Measurements from ENCODE around the gene TFPI2.
"Not testable (repeated sequence)": the region's sequence is repeated elsewhere in the genome, so short reads cannot be mapped to it uniquely, and the experiment has no call there.

Gene TFPI2, protein sequence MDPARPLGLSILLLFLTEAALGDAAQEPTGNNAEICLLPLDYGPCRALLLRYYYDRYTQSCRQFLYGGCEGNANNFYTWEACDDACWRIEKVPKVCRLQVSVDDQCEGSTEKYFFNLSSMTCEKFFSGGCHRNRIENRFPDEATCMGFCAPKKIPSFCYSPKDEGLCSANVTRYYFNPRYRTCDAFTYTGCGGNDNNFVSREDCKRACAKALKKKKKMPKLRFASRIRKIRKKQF

GRCh38 chr7:93890464-93891068 lies at the start of gene TFPI2:
Gene TFPI2 (minus strand): TSS chr7:93890753. CDS start chr7:93890678, 75 bp downstream.
- peak; percentile 44 for DNase-seq

DNA sequence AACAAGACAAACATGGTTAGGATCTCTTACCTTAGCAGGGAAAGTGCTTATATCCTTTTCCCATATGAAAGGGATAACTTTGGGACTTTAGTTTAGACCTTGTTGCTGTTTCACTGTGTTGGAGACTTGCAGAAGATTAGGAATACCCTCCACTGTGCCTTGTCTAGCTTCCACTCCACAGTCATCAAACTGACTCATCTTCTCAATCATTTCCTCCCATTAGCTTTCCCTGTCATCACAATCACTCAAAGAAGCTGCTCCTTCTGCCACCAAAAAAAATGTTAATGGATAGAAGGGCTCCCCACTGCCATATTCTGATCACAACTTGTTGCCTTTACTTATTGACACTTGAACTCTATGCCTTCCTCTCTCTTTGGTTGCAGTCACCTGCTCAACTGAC lies 47.7 kb upstream of the TFPI2 start:
- no peak for DNase-seq

DNA sequence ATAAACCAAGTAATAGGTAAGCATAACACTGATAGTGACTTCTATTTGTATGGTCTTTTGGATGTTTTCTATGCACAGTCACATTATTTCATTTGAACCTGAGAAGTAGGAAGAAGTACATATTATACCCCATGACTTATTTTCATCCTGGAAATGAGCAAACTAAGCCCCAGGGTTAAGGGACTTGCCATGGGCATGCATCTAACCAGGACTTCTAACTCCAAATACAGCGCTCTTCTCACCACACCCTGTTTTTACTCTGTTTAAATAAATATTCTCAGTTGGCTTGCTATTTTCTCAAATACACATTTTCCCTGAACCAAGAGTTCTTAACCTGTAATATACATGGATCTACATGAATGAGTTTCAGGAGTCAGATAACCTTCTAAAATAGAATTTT lies 47.3 kb upstream of the TFPI2 start:
- DNase-seq: no peak

DNA sequence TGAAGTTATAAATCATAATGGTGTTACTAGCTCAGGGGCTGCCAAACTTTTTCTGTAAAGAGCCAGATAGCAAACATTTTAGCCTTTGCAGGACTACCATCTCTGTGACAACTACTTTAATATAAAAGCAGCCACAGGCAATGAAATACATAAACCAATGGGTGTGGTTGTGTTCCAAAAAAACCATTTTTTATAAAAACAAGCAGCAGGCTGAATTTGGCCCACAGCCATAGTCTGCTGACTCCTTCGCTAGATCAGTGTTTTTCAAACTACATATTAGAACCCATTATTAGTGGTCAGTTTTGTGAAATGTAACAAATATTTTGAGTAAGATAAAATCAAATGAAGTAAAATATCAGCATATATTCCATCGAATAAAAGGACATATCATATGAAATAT lies 44.5 kb upstream of the TFPI2 start:
- DNase-seq: no peak

DNA sequence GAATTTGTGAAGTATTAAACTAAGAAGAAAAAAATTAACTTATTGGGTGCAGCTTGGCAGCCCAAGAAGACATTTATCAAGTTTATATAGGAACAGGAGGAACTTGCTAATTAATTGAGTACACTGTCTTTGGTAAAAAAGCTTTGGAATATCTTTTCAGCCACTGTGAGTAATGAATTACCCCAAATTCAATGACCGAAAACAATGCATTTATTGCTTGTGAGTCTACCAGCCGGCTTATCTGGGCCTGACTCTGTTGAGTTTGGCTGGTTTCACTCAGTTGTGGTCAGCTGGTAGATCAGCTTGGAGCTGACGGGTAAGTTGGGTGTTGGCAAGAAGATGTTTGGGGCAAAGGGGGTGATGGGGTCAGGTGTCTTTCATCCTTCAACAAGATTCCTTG lies 42.6 kb upstream of the TFPI2 start:
- no peak for DNase-seq

DNA sequence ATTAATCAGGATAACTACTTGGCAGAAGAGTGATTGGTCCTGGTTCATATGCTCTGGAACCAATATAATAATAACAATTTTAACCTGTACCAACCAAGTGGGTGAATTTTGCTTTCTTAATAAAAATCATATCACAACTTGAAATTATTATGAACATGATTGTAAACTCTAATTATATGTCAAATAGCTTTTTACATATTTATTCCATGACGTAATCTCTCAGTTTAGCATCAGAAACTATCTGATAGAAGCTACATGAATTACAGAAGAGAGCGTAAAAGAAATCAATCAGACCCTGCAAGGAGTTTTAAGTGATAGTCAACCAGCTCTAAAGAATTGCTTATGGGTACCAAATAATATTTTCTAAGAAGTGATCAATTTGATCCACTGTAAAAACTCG lies 41.1 kb upstream of the TFPI2 start:
- no peak for DNase-seq

DNA sequence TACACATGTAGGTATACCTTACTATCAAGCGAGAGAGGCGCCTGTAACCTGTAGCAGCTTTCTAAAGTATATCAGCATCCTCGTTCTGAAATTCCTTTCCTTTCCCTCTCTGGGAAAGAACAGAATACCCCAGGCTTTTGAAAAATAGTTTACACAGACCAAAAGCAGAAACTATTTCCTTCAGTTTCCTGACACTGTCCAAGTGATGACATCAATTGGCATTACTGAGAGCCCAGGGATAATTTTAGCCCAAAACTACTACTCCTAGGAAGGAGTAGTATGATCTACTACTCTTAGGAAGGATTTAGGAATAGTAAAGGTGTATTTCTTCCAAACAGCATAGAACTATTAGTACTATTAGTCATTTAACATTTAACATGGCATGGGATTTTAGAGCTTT lies 37.0 kb upstream of the TFPI2 start:
- DNase-seq: no peak

DNA sequence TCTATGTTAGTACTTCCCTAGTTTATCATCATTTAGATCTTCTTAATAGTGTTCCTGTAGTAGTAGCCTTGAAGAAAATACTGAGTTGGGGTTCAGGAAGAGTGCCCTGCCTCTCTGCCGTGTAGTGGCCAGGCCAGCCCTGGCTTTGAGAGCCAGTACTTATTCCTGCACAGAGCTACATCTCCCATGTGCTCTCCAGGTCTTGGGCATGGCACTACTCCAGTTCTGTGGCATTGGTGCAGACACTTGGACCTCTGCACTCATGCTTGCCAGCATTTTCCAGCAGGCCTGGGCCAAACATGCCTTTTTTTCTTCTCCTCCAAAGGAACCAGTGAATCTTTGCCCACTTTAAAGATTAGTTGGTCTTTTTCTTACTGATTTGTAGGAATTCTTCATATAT lies 36.2 kb upstream of the TFPI2 start:
- DNase-seq: no peak

DNA sequence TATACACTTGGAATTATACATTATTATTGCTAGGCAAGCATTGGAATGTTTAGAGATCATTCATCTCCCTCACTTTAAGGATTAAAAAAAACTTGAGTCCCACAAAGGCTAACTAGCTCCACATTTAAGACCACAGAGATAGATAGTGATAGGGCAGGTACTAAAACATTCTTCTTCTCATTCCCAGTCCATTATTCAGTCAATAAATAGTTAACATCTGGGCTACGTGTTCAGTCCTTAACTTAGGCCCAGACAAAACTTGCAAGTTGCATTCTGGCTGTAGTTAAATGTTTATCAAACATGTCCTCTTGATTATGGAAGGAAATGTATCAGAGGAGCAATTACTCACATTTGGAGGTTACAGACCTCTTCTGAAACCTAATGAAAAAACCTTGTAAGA lies 33.4 kb upstream of the TFPI2 start:
- DNase-seq: peak; percentile 61

DNA sequence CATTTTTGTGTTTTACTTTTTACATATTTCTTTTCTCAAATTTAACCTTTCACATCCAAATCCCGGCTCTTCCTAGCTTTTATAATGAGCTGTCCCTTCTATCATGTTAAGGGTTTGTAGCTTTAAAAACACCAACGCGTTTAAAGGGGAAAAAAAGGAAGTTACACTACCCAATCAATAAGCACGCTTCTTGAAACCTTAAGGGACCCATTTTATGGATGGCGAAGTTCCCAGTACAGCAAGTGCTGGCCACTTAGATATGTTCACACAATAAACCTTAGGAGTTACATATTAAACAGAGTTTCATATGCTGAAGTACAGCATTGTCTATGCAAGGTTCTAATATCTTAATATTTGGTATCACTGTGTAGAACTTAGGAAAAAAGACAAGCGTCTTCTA lies 32.7 kb upstream of the TFPI2 start:
- DNase-seq: no peak

DNA sequence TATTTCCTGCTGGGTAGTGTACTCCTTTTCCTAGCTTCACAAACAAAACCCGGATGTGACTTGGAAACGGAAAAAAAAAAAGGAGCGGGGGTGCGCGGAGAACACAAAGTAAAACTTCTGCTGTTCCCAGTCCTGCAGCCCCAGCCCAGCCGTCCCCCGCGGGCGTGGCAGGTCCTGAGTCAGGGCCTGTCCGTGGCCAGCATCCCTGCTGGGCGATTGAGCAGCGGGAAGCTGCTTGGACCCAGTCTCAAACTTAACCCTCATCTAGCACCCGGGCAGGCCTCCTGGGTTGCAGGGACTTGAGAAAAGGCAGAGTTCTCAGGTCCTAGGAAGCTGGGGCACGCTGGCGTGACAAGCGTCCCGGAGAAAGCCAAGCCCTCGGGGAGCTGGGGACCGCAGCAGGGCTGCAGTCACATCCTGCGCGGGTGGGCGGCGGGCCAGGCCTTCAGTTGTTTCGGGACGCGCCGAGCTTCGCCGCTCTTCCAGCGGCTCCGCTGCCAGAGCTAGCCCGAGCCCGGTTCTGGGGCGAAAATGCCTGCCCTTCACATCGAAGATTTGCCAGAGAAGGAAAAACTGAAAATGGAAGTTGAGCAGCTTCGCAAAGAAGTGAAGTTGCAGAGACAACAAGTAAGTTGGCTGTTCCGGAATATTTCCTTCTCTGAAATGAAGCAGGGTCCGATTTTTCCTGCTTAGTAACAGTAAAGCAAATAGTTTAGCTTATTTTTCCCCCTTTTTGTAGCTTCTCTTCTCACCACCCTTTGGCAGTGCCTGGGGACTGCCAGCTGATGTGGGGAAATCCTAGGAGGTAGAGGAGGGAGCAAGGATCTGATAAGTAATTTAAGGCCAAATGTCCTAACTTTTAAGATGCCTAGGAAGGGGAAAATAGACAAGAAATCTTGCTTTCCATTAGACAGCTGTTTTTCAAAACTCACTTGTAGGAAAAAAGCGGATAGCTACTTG lies 31.3 kb upstream of the TFPI2 start, which contains the start of gene GNG11:
Gene GNG11 (plus strand): TSS at position 129 of the 960 bp plus-strand sequence. CDS start 403 bp downstream, at position 532.
- peak; percentile 65 for DNase-seq

DNA sequence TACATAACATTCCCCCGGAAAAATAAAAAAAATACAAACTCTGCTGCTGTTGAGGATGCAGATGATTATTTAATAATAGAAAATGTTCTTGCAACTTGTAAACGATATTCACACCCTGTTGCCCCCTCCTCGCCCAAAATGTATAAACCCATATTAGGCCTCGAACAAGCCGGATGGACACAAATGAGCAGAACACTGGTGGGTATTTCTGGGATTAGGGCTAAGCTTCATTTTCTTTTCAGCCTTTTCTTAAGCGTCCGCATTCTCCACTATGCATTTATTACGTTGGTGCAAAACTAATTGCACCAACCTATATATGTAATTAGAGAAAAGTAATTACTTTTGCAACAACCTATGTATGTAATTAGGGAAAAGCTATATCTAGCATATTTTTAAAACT lies 30.6 kb upstream of the TFPI2 start:
- no peak for DNase-seq

- DNase-seq: no peak
Observed at GRCh38 chr7:93920496-93921182, 30.1 kb upstream of the TFPI2 start.

DNA sequence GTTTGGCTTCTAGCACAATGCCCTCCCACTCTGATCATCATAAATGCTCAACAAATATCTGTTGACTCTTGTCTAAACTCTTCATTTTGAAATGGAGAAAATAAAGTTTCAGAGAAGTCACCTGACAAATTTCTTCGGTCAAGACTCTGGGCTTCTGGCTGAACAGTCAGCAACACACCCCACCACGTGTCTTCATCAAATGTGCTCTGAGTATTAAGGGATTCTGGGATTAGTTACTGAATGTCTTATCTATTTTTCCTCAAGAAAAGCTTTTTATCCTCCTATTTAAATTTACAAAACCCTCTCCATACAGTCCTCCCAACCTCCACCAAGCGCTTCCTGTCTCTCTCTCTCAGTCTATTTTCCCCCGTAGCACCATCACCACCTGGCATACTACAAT lies 25.8 kb upstream of the TFPI2 start:
- DNase-seq: not testable (repeated sequence)

GRCh38 chr7:93915888-93916287 lies 25.3 kb upstream of the TFPI2 start:
- DNase-seq: not testable (repeated sequence)

DNA sequence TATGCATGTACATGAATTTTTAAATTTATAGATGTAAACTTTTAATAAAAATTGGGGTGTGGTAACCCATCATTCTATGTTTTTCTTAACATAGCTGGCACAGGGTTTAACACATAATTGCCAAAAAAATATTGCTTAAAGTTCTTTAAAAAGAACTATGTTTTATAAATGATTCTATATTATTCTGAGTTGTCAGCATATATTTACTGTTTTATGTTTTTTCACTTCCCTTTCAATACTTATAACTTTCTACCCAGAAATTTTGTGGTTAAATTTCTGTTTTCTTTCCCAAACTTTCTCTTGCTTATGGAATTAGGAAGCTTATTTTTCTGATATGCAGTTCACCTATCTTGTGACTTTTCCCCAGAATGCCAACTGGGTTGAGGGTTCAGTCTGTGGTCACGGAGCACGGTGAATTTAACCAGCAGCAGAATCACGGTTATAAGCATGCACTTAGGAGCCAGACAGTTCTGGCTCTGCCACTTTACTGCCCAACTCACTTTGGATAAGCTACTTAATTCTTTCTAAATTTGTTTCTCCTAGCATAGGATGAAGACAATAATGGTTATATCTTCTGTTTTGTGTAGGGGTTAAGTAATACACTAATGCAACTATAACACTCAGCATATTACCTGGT lies 24.8 kb upstream of the TFPI2 start:
- DNase-seq: not testable (repeated sequence)

DNA sequence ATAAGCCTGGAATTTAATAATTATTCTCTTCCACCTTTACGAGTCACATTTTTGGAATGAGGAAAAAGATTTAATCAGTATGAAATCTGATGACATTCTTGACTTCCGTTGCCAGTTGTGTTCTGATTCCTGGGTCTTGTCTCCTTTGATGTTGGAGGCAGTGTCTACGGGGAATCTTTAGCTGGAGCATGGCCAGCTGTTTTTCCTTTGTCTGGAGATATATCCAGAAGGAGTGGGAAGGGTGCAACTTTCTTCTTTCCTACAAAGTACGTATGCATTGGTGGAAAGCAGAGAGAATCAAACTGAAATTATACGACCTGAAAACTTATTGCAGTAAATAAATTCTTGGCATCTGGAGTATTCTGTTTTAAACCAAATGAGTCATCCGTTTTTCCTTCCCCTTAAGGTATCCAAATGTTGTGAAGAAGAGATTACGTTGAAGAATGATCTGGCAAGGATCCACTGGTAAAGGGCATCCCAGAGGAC lies 24.1 kb upstream of the TFPI2 start:
- peak; percentile 85 for DNase-seq

GRCh38 chr7:93913197-93913596 lies 22.6 kb upstream of the TFPI2 start:
- DNase-seq: no peak

GRCh38 chr7:93911661-93912060 lies 21.1 kb upstream of the TFPI2 start:
- DNase-seq: not testable (repeated sequence)

- DNase-seq: not testable (repeated sequence)
Observed at GRCh38 chr7:93911242-93911641, 20.7 kb upstream of the TFPI2 start.

GRCh38 chr7:93910076-93910994 lies 19.8 kb upstream of the TFPI2 start:
- peak; percentile 86 for DNase-seq
